Stimulated activated naive CD4-positive, alpha-beta T cell treated with Interleukin-2 at 50 U/mL for 16 hours (primary cell): Measurements from ENCODE around the gene PLA2G12B.

Source experiments
- DNase-seq: peaks from one replicate; lab custom pipeline; 2025; lab: John Stamatoyannopoulos, UW

PLA2G12B gene

GRCh38 chr10:72890086-72890485, 64.5 kb downstream of the PLA2G12B start:
- no peak for DNase-seq

GRCh38 chr10:72889391-72889831, 65.2 kb downstream of the PLA2G12B start:
- DNase-seq: no peak

- DNase-seq: no peak
Measured at GRCh38 chr10:72888151-72888638, 66.4 kb downstream of the PLA2G12B start.

GRCh38 chr10:72887043-72887442, 67.6 kb downstream of the PLA2G12B start:
- no peak for DNase-seq

GRCh38 chr10:72886621-72887020, 68.0 kb downstream of the PLA2G12B start:
- no peak for DNase-seq

- no peak for DNase-seq
Measured at GRCh38 chr10:72885953-72886352, 68.7 kb downstream of the PLA2G12B start.
